Ishikawa (cell line): ENCODE data around the gene RTL5.

Source experiments
- EP300 ChIP-seq: IDR thresholded peaks from 2 replicates; pipeline ENCODE4 v1.6.1; 2012; ENCODE audit warnings: borderline replicate concordance
- FOXM1 ChIP-seq: IDR thresholded peaks from 2 replicates; pipeline ENCODE4 v1.6.1; 2012; ENCODE audit warnings: low read depth, borderline replicate concordance
- NFIC ChIP-seq: IDR thresholded peaks from 2 replicates; pipeline ENCODE4 v1.6.1; 2012
- RAD21 ChIP-seq: IDR thresholded peaks from 2 replicates; pipeline ENCODE4 v1.6.1; 2012; ENCODE audit warnings: low read depth
- TAF1 ChIP-seq: IDR thresholded peaks from 2 replicates; pipeline ENCODE4 v1.6.1; 2012; ENCODE audit warnings: low read depth, mild to moderate bottlenecking
- TCF12 ChIP-seq: IDR thresholded peaks from 2 replicates; pipeline ENCODE4 v1.6.1; 2012; ENCODE audit warnings: low read depth
- TEAD4 ChIP-seq: IDR thresholded peaks from 2 replicates; pipeline ENCODE4 v1.6.1; 2012
- USF1 ChIP-seq: IDR thresholded peaks from 2 replicates; pipeline ENCODE4 v1.6.1; 2012
- YY1 ChIP-seq: IDR thresholded peaks from 2 replicates; pipeline ENCODE4 v1.6.1; 2012; ENCODE audit warnings: low read depth
- ZBTB7A ChIP-seq: IDR thresholded peaks from 2 replicates; pipeline ENCODE4 v1.6.1; 2012; ENCODE audit warnings: low read depth
- TF ChIP-seq, protein P1 (sequence below): IDR thresholded peaks from 2 replicates; pipeline ENCODE4 v1.6.1; 2012
- TF ChIP-seq, protein P2 (sequence below): IDR thresholded peaks from 2 replicates; pipeline ENCODE4 v1.6.1; 2012; ENCODE audit warnings: low read depth, mild to moderate bottlenecking

- TF ChIP-seq TCF12: no peak
- TF ChIP-seq TEAD4: no peak
- TF ChIP-seq EP300: no peak
- TF ChIP-seq TAF1: no peak
- TF ChIP-seq ZBTB7A: no peak
- TF ChIP-seq NFIC: no peak
- no peak for TF ChIP-seq FOXM1
- TF ChIP-seq, protein P1, sequence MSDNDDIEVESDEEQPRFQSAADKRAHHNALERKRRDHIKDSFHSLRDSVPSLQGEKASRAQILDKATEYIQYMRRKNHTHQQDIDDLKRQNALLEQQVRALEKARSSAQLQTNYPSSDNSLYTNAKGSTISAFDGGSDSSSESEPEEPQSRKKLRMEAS: no peak
- no peak for TF ChIP-seq RAD21
- TF ChIP-seq USF1: no peak
- TF ChIP-seq, protein P2, sequence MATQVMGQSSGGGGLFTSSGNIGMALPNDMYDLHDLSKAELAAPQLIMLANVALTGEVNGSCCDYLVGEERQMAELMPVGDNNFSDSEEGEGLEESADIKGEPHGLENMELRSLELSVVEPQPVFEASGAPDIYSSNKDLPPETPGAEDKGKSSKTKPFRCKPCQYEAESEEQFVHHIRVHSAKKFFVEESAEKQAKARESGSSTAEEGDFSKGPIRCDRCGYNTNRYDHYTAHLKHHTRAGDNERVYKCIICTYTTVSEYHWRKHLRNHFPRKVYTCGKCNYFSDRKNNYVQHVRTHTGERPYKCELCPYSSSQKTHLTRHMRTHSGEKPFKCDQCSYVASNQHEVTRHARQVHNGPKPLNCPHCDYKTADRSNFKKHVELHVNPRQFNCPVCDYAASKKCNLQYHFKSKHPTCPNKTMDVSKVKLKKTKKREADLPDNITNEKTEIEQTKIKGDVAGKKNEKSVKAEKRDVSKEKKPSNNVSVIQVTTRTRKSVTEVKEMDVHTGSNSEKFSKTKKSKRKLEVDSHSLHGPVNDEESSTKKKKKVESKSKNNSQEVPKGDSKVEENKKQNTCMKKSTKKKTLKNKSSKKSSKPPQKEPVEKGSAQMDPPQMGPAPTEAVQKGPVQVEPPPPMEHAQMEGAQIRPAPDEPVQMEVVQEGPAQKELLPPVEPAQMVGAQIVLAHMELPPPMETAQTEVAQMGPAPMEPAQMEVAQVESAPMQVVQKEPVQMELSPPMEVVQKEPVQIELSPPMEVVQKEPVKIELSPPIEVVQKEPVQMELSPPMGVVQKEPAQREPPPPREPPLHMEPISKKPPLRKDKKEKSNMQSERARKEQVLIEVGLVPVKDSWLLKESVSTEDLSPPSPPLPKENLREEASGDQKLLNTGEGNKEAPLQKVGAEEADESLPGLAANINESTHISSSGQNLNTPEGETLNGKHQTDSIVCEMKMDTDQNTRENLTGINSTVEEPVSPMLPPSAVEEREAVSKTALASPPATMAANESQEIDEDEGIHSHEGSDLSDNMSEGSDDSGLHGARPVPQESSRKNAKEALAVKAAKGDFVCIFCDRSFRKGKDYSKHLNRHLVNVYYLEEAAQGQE: no peak
- TF ChIP-seq YY1: no peak
These were observed 13.5 kb upstream of the RTL5 start for GRCh38 chrX:72145181-72145580.
